H1 (cell line): ENCODE data around the gene TMEM145.

Experiments
- BACH1 ChIP-seq: IDR thresholded peaks from 2 replicates; pipeline ENCODE4 v1.6.1; 2012; ENCODE audit warnings: low read length, improper control_type of control experiment
- CHD2 ChIP-seq: IDR thresholded peaks from 2 replicates; pipeline ENCODE4 v1.6.1; 2012; ENCODE audit warnings: low read length, improper control_type of control experiment
- CTCF ChIP-seq, 3 experiments: IDR thresholded peaks; 1 replicate in 2 of 3; 2 replicates in 1 of 3; pipeline versions ENCODE4 v1.5.1 to v1.6.1; 2011; ENCODE audit warnings: low read length in 3 of 3, mild to moderate bottlenecking in 3 of 3, inconsistent platforms in 2 of 3, low read depth in 1 of 3, moderate library complexity in 1 of 3; ENCODE audit not compliant: insufficient read depth in 1 of 3; ENCODE audit errors: control extremely low read depth in 1 of 3
- EZH2 ChIP-seq: fragments of 200-600 bp; sonication (generic); IDR thresholded peaks from 2 replicates; pipeline ENCODE4 v1.7.1; 2012; ENCODE audit warnings: low read depth, mild to moderate bottlenecking, moderate library complexity, low read length, inconsistent platforms; ENCODE audit not compliant: severe bottlenecking
- MAX ChIP-seq: IDR thresholded peaks from 2 replicates; pipeline ENCODE4 v1.6.1; 2012; ENCODE audit warnings: inconsistent platforms
- POLR2A ChIP-seq, 2 experiments: IDR thresholded peaks; 1 replicate in 1 of 2; 2 replicates in 1 of 2; pipeline ENCODE4 v1.6.1; 2011; ENCODE audit warnings: low read depth in 2 of 2, low read length in 2 of 2, mild to moderate bottlenecking in 2 of 2; ENCODE audit errors: control extremely low read depth in 1 of 2
- SUZ12 ChIP-seq: fragments of 200-600 bp; sonication (generic); IDR thresholded peaks from 2 replicates; pipeline ENCODE4 v1.6.1; 2012; ENCODE audit warnings: mild to moderate bottlenecking, inconsistent platforms, low read length, moderate library complexity, mixed read lengths

- TF ChIP-seq SUZ12, result no peak
- no peak for TF ChIP-seq CTCF (IDR thresholded peaks at IDR 0.05; ENCODE audit: control extremely low read depth in 1 of 3, insufficient read depth in 1 of 3, low read depth in 1 of 3, low read length in 3 of 3)
- TF ChIP-seq POLR2A (IDR thresholded peaks at IDR 0.05; ENCODE audit: control extremely low read depth in 1 of 2, low read depth in 2 of 2, low read length in 2 of 2), result no peak
- no peak for TF ChIP-seq EZH2
- no peak for TF ChIP-seq CHD2
- TF ChIP-seq MAX, result no peak
- no peak for TF ChIP-seq BACH1
Measured at GRCh38 chr19:42332059-42332458, 18.9 kb downstream of the TMEM145 start.
